ENCODE results near the gene ZNF736.

DNA sequence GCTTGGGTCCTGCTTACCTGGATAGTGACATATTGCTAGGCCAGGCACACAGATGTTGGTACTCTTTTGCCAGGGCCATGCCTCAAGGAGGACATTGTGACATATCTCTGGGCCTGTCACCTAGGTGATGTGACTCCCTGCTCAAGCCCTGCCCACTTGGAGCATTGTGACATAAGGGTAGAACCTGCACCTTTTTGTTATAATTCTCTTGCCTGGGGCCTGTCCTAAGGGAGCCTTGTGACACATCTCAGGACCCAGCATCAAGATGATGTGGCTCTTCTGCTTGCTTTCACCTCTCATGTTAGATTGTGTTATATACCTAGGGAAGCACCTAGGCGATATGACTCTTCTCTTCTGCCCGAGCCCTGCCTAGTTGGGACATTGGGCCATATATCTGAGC lies 57.4 kb downstream of the ZNF736 start:
- TF ChIP-seq, protein P1, sequence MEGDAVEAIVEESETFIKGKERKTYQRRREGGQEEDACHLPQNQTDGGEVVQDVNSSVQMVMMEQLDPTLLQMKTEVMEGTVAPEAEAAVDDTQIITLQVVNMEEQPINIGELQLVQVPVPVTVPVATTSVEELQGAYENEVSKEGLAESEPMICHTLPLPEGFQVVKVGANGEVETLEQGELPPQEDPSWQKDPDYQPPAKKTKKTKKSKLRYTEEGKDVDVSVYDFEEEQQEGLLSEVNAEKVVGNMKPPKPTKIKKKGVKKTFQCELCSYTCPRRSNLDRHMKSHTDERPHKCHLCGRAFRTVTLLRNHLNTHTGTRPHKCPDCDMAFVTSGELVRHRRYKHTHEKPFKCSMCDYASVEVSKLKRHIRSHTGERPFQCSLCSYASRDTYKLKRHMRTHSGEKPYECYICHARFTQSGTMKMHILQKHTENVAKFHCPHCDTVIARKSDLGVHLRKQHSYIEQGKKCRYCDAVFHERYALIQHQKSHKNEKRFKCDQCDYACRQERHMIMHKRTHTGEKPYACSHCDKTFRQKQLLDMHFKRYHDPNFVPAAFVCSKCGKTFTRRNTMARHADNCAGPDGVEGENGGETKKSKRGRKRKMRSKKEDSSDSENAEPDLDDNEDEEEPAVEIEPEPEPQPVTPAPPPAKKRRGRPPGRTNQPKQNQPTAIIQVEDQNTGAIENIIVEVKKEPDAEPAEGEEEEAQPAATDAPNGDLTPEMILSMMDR (IDR thresholded peaks at IDR 0.05; ENCODE audit: low read depth, low read length, poor library complexity, severe bottlenecking): no peak
- no peak for TF ChIP-seq EZH2phosphoT487 (IDR thresholded peaks at IDR 0.05; ENCODE audit: borderline replicate concordance, low read length)
